ENCODE measurements around the gene SGPP1. TPM values are rescaled to one million over a fixed set of nuclear protein-coding genes. Genes with fewer than 3 reads are reported as not detected.
A peak's percentile ranks its signal among the peaks of the same experiment; 100 is the strongest.
"Not testable (repeated sequence)": the region's sequence is repeated elsewhere in the genome, so short reads cannot be mapped to it uniquely, and the experiment has no call there.

SGPP1 gene
- total RNA-seq, 2 donors from 2014 or later = 16.5 to 23.8 TPM

DNA sequence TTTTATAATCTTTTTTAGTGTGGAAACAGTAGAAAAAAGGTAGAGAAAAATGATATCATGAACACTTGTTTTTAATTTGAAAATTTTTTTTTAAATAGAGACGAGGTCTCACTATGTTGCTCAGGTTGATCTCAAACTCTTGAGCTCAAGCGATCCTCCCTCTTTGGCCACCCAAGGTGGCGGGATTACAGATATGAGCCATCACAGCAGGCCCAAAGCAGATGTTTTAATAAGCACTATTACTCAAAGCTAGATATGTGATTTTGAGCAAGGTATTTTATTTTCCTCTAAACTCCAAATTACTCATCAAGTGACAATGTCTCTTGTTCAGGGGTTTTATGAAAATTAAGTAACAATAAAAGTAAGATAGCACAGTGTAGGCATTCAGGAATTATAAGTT lies 75.5 kb downstream of the SGPP1 start:
- DNase-seq (no peak), ATAC-seq (no peak)
- intact Hi-C loops (cut with DNase I, micrococcal nuclease) = no loop called here

- ATAC-seq (no peak), DNase-seq (no peak)
- intact Hi-C loops (cut with DNase I, micrococcal nuclease) = no loop called here
Measured at GRCh38 chr14:63650256-63650952, 77.5 kb downstream of the SGPP1 start.

DNA sequence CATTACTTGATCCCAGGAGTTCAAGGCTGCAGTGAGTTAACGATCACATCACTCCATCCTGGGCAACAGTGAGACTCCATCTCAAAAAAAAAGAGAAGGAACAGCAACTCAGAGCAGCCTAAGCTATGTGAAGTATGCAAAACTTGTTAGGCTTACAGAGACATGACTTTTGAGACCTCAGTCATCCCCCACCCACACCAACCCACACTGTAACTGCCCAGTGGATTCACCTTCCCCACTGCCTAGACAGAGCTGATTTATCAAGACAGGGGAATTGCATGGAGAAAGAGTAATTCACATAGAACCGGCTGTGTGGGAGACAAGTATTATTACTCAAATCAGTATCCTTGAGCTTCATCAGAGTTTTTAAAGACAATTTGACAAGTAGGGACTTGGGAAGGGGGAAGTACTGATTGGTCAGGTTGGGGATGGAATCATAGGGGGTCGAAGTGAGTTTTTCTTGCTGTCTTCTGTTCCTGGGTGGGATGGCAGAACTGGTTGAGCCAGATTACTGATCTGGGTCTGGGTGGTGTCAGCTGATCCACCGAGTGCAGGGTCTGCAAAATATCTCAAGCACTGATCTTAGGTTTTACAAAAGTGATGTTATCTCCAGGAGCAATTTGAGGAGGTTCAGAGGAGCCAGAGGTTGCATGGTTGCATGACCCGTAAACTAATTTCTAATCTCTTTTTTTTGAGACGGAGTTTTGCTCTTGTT lies 80.0 kb downstream of the SGPP1 start:
- ATAC-seq (no peak), DNase-seq (no peak)
- intact Hi-C loops (cut with DNase I, micrococcal nuclease) = no loop called here

DNA sequence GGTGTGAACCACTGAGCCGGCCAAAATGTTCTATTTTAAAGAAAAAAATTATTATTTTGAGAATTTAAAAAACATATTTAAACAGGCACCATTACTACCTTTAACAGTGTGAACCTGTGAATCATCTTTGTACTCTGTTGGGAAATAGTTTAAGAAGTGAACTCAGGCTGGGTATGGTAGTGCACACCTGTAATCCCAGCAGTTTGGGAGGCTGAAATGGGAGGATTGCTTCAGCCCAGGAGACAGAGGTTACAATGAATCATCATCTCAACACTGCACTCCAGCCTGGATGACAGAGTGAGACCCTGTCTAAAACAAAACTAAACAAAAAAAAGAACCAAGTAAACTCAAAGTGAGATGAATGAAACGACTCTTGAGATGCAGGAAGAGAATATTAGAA lies 83.1 kb downstream of the SGPP1 start:
- intact Hi-C loops (cut with DNase I, micrococcal nuclease) = no loop called here
- no peak for DNase-seq
- ATAC-seq = no peak

- ATAC-seq = no peak
- intact Hi-C loops (cut with DNase I, micrococcal nuclease) = no loop called here
- DNase-seq = no peak
Measured at GRCh38 chr14:63642656-63643382, 85.0 kb downstream of the SGPP1 start.

DNA sequence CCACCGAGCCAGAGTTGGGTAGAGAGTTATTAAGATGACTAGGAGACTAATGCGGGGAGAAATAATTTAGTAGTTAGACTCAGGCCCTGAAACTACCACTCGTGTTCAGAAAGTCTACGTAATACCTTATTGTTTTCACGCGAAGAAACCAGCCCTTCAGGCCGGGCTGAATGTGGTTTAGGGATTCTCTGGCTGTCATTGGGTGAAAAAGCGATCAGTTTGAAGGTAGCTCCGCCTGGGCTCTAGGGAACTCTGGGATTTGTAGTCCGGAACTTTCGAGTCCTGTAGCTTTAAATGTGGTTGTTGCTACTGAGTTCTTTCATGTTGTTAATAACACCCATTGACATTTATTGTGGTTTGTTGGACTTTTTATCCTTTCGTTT lies 85.6 kb downstream of the SGPP1 start:
- DNase-seq (peak; percentile 72 to 84), ATAC-seq (peak; percentile 76)
- intact Hi-C loops (cut with DNase I, micrococcal nuclease) = no loop called here

DNA sequence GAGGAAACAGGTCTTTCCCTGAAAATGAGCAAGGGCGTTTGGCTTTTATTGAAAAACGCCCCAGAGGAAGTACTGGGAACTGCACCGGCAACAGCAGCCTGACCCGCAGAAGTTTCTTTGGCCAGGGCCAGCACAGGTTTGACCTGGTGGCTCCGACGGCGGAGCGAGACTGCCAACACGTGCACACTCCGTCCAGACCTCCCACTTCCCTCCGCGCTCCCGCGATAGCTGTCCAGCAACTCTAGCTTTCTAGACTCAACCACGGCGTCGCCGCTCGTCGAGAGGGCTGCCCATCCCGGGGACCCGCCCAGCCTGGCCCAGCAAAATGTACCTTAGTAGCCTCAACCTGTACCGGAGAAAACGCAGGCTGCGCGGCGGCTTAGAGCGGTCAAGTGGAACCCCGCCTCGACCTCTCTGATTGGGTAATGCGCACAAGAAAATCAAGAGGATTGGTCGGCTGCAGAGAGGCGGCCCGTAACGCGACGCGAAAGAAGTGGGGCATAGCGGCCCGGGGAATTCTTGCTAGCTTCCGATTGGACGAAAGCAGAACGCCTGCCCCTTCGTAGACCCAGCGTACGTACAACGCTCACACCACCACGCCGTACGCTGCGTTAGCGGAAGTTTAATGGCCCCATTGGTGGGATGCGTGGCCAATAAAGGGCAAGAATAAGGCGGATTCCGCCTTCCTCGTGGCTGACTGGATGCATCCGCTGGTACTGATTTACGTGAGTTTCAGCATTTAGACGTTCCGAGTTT lies 86.2 kb downstream of the SGPP1 start, which contains the start of gene WDR89:
WDR89 (minus strand) TSS at position 399 of the 756 bp plus-strand sequence. CDS start 41,929 bp downstream, outside the sequence.
- peak; percentile 95 to 98 for DNase-seq
- intact Hi-C loops (cut with DNase I, micrococcal nuclease) = no loop called here
- peak; percentile 90 for ATAC-seq

GRCh38 chr14:63638493-63638892 lies 89.4 kb downstream of the SGPP1 start:
- intact Hi-C loops (cut with DNase I, micrococcal nuclease) = loop anchor here (10.0 kb wide), 2 partner anchors 94 to 126 kb away; partner anchors contain the start of gene PPP2R5E (in 1 of the 2)
- ATAC-seq = no peak
- no peak for DNase-seq

DNA sequence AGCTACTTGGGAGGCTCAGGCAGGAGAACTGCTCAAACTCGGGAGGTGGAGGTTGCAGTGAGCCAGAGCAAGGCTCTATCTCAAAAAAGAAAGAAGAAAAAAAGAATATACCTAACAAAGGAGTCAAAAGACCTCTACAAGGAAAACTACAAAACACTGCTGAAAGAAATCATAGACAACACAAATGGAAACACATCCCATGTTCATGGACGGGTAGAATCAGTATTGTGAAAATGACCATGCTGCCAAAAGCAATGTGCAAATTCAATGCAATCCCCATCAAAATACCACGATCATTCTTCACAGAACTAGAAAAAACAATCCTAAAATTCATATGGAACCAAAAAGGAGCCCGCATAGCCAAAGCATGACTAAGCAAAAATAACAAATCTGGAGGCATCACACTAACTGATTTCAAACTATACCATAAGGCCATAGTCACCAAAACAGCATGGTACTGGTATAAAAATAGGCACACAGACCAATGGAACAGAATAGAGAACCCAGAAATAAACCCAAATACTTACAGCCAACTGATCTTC lies 91.7 kb downstream of the SGPP1 start:
- intact Hi-C loops (cut with DNase I, micrococcal nuclease) = loop anchor here (10.0 kb wide), 2 partner anchors 91 to 129 kb away; partner anchors contain the start of gene PPP2R5E (in 1 of the 2)
- not testable (repeated sequence) for DNase-seq, ATAC-seq

Other genes starting within 250 kb of the SGPP1 start
- 10 to 100 TPM; 54.2 to 57.2 TPM for gene PPP2R5E, start 184.7 kb downstream of the SGPP1 start, total RNA-seq
- gene WDR89, start 86.2 kb downstream of the SGPP1 start, total RNA-seq = 10 to 100 TPM; 10.8 to 12.1 TPM
- gene SYNE2, start 124.9 kb upstream of the SGPP1 start, total RNA-seq = 100 to 1,000 TPM; 137 to 189 TPM

All from left colon (tissue), 2 donors.